Measurements from ENCODE around the gene TRPM5. TPM values are rescaled to one million over a fixed set of nuclear protein-coding genes. Genes with fewer than 3 reads are reported as not detected.

Gene TRPM5
- total and polyA plus RNA-seq, 2 donors (not counting 1 experiment from before 2014, with no cell fraction given), result 0.03 TPM; not detected in 1

GRCh38 chr11:2432628-2433071 lies 11.7 kb downstream of the TRPM5 start:
- Histone ChIP-seq H3K4me1 (ENCODE audit: control insufficient read depth in 2 of 2, insufficient read depth in 2 of 2, low read length in 2 of 2) (no peaks in the 10 kb centered on the region), H4K20me1 (ENCODE audit: control insufficient read depth, insufficient read depth, low read length, poor library complexity, severe bottlenecking) (no peaks in the 10 kb centered on the region), H3K4me3 (ENCODE audit: control extremely low read depth in 1 of 5, extremely low read depth in 1 of 5, insufficient read depth in 1 of 5, low read depth in 2 of 5, low read length in 4 of 5) (no peak overlapping the region), H2AFZ (ENCODE audit: insufficient read depth, low read depth, low read length, poor library complexity, severe bottlenecking) (no peak overlapping the region), H3K9me3 (ENCODE audit: control extremely low read depth in 1 of 3, control insufficient read depth in 2 of 3, insufficient read depth in 1 of 3, low read length in 2 of 3) (peaks cover 0 to 13% (median 0%) of the 10 kb centered on the region in 3 donors), H3K79me2 (ENCODE audit: control insufficient read depth, insufficient read depth, low read length) (no peaks in the 10 kb centered on the region), H3K27ac (ENCODE audit: low read length in 2 of 2) (no peak overlapping the region), H3K4me2 (replicated peaks; ENCODE audit: low read depth, low read length, poor library complexity, severe bottlenecking) (no peak overlapping the region), H3K9ac (ENCODE audit: low read length) (no peak overlapping the region), H3K36me3 (replicated peaks in 1 of 2; ENCODE audit: control extremely low read depth in 1 of 2, control insufficient read depth in 1 of 2, extremely low read depth in 1 of 2, insufficient read depth in 2 of 2, low read length in 1 of 2) (no peaks in the 10 kb centered on the region), H3K27me3 (replicated peaks in 1 of 4; ENCODE audit: control extremely low read depth in 1 of 4, control insufficient read depth in 3 of 4, insufficient read depth in 4 of 4, low read length in 3 of 4) (peaks cover 0 to 10% (median 1%) of the 10 kb centered on the region in 4 experiments)
- no peak for DNase-seq
- no peak for ATAC-seq (ENCODE audit: low read depth)
- intact Hi-C loops (cut with micrococcal nuclease), result no loop called here
- H3K4me1 Mint-ChIP-seq, result no peaks in the 10 kb centered on the region
- CTCF ChIA-PET, result interaction anchor here (1.0 to 1.3 kb wide), 2 partner anchors 97 to 455 kb away, joined by 3 to 4 read pairs; no protein-coding TSS in a partner anchor
- no peak overlapping the region for H3K4me3 Mint-ChIP-seq
- POLR2A ChIA-PET, result no interaction called here
- TF ChIP-seq CTCF (IDR thresholded peaks at IDR 0.05) (no peak), EZH2 (IDR thresholded peaks at IDR 0.05; ENCODE audit: borderline replicate concordance, insufficient read depth, low read depth, low read length, poor library complexity, severe bottlenecking) (no peak)
- 87% methylated on average over 12 of the region's 13 CpGs for WGBS (ENCODE audit: insufficient coverage)
- H3K27ac Mint-ChIP-seq, result no peak overlapping the region
- H3K27me3 Mint-ChIP-seq, result peaks cover 3% of the 10 kb centered on the region
- no peaks in the 10 kb centered on the region for H3K9me3 Mint-ChIP-seq (ENCODE audit: insufficient read depth)

- H3K36me3 ChIP-seq (replicated peaks in 1 of 2; ENCODE audit: control extremely low read depth in 1 of 2, control insufficient read depth in 1 of 2, extremely low read depth in 1 of 2, insufficient read depth in 2 of 2, low read length in 1 of 2), result no peaks in the 10 kb centered on the region
- H3K27me3 ChIP-seq (replicated peaks in 1 of 4; ENCODE audit: control extremely low read depth in 1 of 4, control insufficient read depth in 3 of 4, insufficient read depth in 4 of 4, low read length in 3 of 4), result peaks cover 0 to 10% (median 1%) of the 10 kb centered on the region in 4 experiments
- H3K9me3 ChIP-seq (ENCODE audit: control extremely low read depth in 1 of 3, control insufficient read depth in 2 of 3, insufficient read depth in 1 of 3, low read length in 2 of 3), result peaks cover 0 to 8% (median 0%) of the 10 kb centered on the region in 3 donors
- Mint-ChIP-seq H3K27me3 (no peaks in the 10 kb centered on the region), H3K27ac (no peak overlapping the region), H3K4me1 (no peaks in the 10 kb centered on the region), H3K4me3 (no peak overlapping the region), H3K9me3 (ENCODE audit: insufficient read depth) (no peaks in the 10 kb centered on the region)
- intact Hi-C loops (cut with micrococcal nuclease), result no loop called here
- ATAC-seq (ENCODE audit: low read depth) (no peak), DNase-seq (no peak)
- no peaks in the 10 kb centered on the region for H3K4me1 ChIP-seq (ENCODE audit: control insufficient read depth in 2 of 2, insufficient read depth in 2 of 2, low read length in 2 of 2)
- no peak overlapping the region for H3K4me3 ChIP-seq (ENCODE audit: control extremely low read depth in 1 of 5, extremely low read depth in 1 of 5, insufficient read depth in 1 of 5, low read depth in 2 of 5, low read length in 4 of 5)
- POLR2A ChIA-PET, result no interaction called here
- H4K20me1 ChIP-seq (ENCODE audit: control insufficient read depth, insufficient read depth, low read length, poor library complexity, severe bottlenecking), result no peaks in the 10 kb centered on the region
- H3K9ac ChIP-seq (ENCODE audit: low read length), result no peak overlapping the region
- no peak overlapping the region for H3K4me2 ChIP-seq (replicated peaks; ENCODE audit: low read depth, low read length, poor library complexity, severe bottlenecking)
- CTCF ChIA-PET, result interaction anchor here (1.3 kb wide), 1 partner anchor 455 kb away, joined by 3 read pairs; no protein-coding TSS in a partner anchor
- no peaks in the 10 kb centered on the region for H3K79me2 ChIP-seq (ENCODE audit: control insufficient read depth, insufficient read depth, low read length)
- TF ChIP-seq EZH2 (IDR thresholded peaks at IDR 0.05; ENCODE audit: borderline replicate concordance, insufficient read depth, low read depth, low read length, poor library complexity, severe bottlenecking), result no peak
- no peak for TF ChIP-seq CTCF (IDR thresholded peaks at IDR 0.05)
- H3K27ac ChIP-seq (ENCODE audit: low read length in 2 of 2), result no peak overlapping the region
- no peak overlapping the region for H2AFZ ChIP-seq (ENCODE audit: insufficient read depth, low read depth, low read length, poor library complexity, severe bottlenecking)
- 81% methylated on average over 15 of the region's 15 CpGs for WGBS (ENCODE audit: insufficient coverage)
These were observed 12.1 kb downstream of the TRPM5 start for GRCh38 chr11:2432171-2432621.
